ENCODE measurements around the gene SRCIN1.

Gene SRCIN1

GRCh38 chr17:38578229-38579082, 27.3 kb downstream of the SRCIN1 start:
- no peak for DNase-seq (ENCODE audit: low read depth)

DNA sequence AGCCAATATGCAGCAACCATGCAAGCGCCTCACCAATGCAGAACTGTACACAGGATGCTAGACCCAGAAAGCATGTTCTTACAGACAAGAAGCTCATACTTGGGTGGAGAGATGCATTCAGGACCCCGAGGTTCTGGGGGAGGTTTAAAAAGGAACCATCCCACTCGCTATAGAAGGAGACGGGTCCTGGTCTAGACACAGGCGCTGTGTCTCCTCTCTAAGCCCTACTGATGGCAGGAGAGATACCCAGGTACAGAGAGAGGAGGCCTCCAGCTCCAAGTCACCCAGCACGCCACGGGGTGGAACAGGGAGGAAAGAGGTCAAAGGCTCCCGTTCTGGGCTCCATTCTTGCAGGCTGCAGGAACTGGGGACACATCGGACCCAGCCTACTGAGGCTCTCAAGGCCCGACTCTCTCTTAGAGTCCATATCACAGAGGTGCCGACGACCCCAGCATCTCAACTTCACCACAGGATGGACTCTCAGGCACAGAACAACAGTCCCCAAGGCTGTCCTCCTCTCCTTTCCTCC, 28.0 kb downstream of the SRCIN1 start:
- no peak for DNase-seq (ENCODE audit: low read depth)

DNA sequence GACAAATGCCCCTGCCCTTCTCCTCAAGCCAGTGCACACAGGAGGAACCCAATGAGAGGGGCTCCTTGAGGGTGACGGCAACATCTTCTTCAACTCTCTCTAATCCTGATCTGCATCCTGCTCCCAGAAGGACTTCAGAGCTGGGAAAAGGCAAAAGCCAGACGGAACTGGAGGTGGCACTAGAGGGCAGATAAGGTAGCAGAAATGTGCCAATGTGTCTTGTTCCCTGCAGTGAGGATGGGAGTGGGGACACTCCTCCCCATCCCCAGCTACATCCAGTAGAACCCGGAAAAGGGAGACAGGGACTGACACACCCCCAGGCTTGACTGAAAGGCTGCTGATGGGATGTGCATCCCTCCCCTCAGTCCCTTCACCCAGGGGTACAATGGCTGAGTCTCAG, 28.5 kb downstream of the SRCIN1 start:
- no peak for DNase-seq (ENCODE audit: low read depth)

- no peak for DNase-seq (ENCODE audit: low read depth)
Measured at GRCh38 chr17:38575781-38576180, 30.0 kb downstream of the SRCIN1 start.

DNA sequence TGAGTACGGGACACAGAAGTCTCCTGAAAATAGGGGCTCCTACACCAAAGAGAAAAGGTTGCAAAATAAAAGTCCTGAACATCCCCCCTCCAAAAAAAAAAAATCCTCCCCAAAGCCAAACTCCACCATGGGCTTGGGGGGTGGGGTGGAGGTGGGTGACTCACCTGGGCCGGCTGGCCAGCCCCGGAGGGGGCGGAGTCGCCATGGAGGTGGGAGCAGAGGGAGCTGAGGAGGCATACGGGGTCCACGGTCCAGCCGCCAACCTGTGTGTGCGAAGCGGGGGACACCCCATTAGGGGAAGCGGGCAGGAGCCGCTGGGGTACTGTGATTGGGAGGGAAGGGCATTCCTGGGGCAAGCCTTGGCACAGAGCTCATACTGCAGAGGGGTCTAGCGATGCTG, 31.0 kb downstream of the SRCIN1 start:
- no peak for DNase-seq (ENCODE audit: low read depth)

GRCh38 chr17:38572669-38573365, 32.9 kb downstream of the SRCIN1 start:
- no peak for DNase-seq (ENCODE audit: low read depth)

GRCh38 chr17:38571833-38572668, 33.7 kb downstream of the SRCIN1 start:
- DNase-seq (ENCODE audit: low read depth), result no peak

GRCh38 chr17:38569701-38570512, 35.8 kb downstream of the SRCIN1 start:
- DNase-seq (ENCODE audit: low read depth), result no peak

DNA sequence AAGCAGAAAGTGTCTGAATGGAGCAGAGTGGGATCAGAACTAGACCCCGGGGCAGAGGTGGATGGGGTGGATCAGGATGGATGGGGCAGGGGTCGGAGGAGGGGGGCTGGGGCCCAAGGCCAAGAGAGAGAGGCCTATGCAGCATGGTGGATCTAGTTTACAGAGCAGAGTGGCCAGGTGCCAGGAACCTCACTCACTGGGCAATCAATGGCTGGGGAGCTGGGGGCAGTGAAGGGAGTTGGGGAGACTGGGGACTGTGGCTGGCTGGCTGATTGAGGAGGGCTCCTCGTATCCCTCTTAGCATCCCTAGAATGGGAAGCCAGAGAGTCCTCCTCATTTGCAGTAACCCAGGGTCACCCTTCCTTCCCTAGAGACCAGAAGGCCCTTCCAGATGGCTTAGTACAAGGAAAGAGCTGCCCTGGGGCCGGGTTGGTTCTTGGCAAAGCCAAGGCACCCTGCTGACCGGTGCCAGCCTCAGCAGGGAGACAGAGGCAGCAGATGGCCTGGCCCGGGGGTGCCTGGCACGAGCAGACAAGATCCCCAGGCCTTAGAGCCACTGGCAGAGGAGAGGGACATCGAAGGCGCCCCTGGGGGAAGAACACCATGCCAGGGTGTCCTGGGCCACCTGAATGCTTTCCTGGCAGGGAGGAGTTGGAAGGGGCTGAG, 36.8 kb downstream of the SRCIN1 start:
- no peak for DNase-seq (ENCODE audit: low read depth)

DNA sequence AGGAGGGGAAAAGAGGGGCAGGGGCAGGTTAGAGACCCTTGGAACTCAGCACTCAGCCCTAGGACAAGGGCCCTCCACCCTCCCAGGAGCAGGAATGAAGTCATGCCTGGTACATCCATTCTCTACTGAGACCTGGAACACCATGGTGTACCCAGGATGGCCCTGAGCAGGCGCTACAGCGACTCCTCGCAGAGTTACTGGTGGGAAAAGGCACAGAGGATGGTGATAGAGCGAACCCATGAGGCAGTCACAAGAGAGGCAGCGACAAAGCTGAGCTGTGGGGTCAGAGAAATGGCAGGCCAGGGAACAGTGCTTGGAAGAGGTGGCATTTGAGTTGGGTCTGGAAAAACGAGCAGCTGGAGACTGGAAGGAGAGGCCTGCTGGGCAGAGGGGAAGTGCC, 37.5 kb downstream of the SRCIN1 start:
- DNase-seq (ENCODE audit: low read depth), result no peak

GRCh38 chr17:38567350-38567749, 38.4 kb downstream of the SRCIN1 start:
- no peak for DNase-seq (ENCODE audit: low read depth)

DNA sequence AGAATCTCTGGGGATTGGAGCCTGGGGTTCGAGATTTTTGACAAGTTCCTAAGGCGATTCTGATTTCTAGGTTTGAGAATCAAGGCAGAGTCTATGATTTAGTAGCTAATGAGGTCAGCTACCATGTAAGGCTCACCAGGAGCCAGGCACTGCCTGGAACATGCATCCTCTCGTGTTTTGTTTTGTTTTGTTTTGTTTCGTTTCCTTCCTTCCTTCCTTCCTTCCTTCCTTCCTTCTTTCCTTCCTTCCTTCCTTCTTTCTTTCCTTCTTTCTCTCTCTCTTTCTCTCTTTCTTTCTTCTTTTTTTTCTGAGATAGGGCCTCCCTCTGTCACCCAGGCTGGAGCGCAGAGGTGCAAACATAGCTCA, 39.1 kb downstream of the SRCIN1 start:
- DNase-seq (ENCODE audit: low read depth), result no peak

DNA sequence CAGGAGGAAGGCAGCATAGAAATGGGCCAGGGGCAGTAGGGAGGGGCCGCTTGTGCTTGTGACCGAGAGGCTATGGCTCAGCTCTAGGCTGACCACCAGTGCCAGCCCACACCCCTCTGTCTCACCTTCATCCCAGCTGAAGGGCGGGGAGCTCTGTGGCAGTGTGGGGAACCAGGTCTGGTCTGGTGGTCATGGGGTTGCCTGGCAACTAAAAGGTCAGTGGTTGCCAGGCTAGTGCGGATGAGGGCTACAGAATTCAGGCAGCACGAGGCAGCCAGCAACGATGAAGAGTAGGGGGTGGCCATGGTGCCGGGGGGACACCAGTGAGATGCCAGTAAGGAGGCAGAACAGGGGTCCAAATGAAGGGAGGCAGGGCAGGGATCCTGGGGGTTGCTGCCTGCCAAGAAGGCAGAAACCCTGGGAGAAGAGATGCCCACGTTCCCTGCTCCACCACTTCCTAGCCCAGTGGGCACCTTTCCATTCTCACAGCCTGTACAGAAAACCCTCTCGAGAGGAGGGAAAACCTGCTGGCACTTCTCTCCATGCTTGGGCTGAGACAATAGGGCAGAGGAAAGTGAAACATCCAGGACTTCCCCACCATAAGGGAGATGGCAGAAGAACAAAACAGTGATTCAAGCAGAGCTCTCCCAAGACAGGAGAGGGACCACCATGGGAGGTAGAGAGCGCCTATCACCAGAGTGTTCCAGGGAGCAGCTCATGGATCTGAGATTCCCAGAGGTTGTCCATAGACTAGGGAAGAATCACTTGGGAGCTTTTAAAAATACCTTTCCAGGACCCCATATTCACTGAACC, 39.7 kb downstream of the SRCIN1 start:
- no peak for DNase-seq (ENCODE audit: low read depth)

- no peak for DNase-seq (ENCODE audit: low read depth)
Measured at GRCh38 chr17:38564869-38565268, 40.9 kb downstream of the SRCIN1 start.

DNA sequence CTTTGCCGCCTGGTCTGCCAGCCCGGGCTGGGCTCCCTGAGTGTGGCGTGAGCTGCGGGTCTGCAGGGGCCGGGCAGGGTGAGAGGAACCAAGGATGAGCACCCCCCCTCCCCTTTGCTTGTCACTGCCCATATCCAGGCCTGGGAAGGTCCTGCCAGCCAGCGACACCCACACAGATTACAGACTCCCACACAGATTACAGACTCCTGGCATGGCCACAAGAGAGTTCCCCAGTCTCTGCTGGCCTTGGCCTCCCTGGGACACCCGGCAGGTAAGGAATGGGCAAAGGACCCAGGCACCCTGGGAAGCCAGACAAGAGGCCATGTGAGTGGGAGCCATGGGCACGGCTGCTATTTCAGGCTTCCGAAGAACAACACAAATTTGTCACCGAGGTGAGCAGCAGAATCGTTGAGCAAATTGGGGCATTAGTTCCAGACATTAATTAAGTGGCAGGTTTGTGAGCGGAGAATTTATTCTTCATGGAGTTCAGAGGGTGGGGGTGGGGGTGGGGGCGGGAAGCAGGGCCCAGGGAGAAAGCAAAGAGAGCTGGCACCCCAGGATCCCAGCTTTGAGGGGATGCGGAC, 41.4 kb downstream of the SRCIN1 start:
- no peak for DNase-seq (ENCODE audit: low read depth)

GRCh38 chr17:38563362-38564253, 42.1 kb downstream of the SRCIN1 start:
- no peak for DNase-seq (ENCODE audit: low read depth)

DNA sequence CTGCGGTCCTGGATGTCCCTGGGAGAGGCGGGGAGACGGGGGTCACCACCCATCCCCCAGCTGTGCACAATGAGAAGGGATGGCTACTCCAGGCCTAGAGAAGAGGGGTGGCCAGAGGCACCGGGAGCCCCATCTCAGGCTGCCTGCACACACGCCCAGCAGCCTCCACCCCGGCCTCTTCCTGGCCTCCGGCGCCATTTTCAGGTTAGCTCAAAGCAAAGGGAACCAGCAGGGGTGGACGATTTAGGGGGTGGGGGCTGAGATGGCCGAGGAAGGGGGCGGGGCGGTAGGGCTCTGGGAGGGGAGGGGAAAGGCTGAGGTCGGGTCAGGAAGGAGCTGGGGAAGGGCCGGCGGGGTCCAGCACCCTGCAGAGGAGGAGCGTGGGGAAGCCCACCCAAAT, 42.8 kb downstream of the SRCIN1 start:
- no peak for DNase-seq (ENCODE audit: low read depth)

DNA sequence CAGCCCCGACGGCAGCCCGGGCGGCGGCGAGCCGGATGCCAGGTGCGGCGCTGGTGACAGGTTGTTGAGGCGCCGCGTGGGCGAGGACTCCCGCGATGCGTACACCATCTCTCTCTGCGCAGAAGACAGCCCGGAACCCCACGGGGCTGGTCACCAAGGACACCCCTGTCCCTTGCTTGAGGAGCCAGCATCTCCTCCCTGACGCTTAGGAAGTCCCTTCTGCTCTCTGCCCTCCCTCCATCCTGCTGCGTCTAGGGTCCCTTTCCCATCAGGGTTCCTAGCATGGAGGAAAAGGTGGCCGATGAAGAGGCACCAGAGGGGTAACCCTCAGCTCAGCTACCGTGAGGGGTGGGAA, 43.6 kb downstream of the SRCIN1 start:
- no peak for DNase-seq (ENCODE audit: low read depth)
